HepG2 (cell line): ENCODE measurements around the gene CDK12. TPM values are rescaled to one million over a fixed set of nuclear protein-coding genes. Genes with fewer than 3 reads are reported as not detected.

Experiments
- BRCA1 ChIP-seq: sonication (generic); formaldehyde crosslinking; IDR thresholded peaks from 2 replicates; pipeline ENCODE4 v1.4.0; 2020; ENCODE audit warnings: missing genetic modification reagents
- MAFG ChIP-seq: sonication (generic); formaldehyde crosslinking; IDR thresholded peaks from 2 replicates; pipeline ENCODE4 v1.5.1; 2020; ENCODE audit warnings: mild to moderate bottlenecking, missing genetic modification reagents
- MIER2 ChIP-seq: IDR thresholded peaks from 2 replicates; pipeline ENCODE4 v1.6.1; 2016; ENCODE audit warnings: missing biosample characterization, missing genetic modification reagents
- NBN ChIP-seq: fragments of 450-650 bp; conservative IDR thresholded peaks from 2 replicates; pipeline ENCODE4 v1.6.1; 2017
- PPARG ChIP-seq: conservative IDR thresholded peaks from 2 replicates; pipeline ENCODE4 v1.6.1; 2016; ENCODE audit warnings: missing biosample characterization, missing genetic modification reagents
- ZNF121 ChIP-seq: sonication (generic); formaldehyde crosslinking; IDR thresholded peaks from 2 replicates; pipeline ENCODE4 v1.5.0; 2020; ENCODE audit warnings: mild to moderate bottlenecking, missing genetic modification reagents
- ZNF34 ChIP-seq: sonication (generic); formaldehyde crosslinking; IDR thresholded peaks from 2 replicates; pipeline ENCODE4 v1.4.0; 2020; ENCODE audit warnings: mild to moderate bottlenecking, missing genetic modification reagents, borderline replicate concordance
- ZNF678 ChIP-seq: sonication (generic); formaldehyde crosslinking; IDR thresholded peaks from 2 replicates; pipeline ENCODE4 v1.4.0; 2020; ENCODE audit warnings: mild to moderate bottlenecking, missing genetic modification reagents
- ZNF709 ChIP-seq: sonication (generic); formaldehyde crosslinking; IDR thresholded peaks from 2 replicates; pipeline ENCODE4 v1.5.0; 2020; ENCODE audit warnings: mild to moderate bottlenecking, missing genetic modification reagents
- ZNF816 ChIP-seq: sonication (generic); formaldehyde crosslinking; IDR thresholded peaks from 2 replicates; pipeline ENCODE4 v1.8.0; 2022; ENCODE audit warnings: missing genetic modification reagents, mild to moderate bottlenecking, borderline replicate concordance
- polyA plus RNA-seq, 8 experiments: library from polyadenylated mRNA; depleted of rRNA in 3 of 8; stranded (reverse) in 7 of 8; unstranded in 1 of 8; fragments of >200 nt; fragmentation: Illumina TruSeq in 4 of 8; extraction: Trizol in 4 of 8; gene quantifications; 2 replicates each; pipeline versions ENCODE4 v1.2.1 to v1.2.3, GENCODE V29; 2011 to 2016; ENCODE audit warnings: low read depth in 4 of 8, missing spikeins in 1 of 8, mixed read lengths in 1 of 8; ENCODE audit not compliant: insufficient read depth in 1 of 8
- total RNA-seq, 5 experiments: library from RNA; depleted of rRNA; stranded (reverse); fragments of >200 nt; fragmentation: Illumina TruSeq; extraction: Trizol; gene quantifications; 2 replicates each; pipeline ENCODE4 v1.2.3, GENCODE V29; 2016; ENCODE audit warnings: low read depth in 1 of 5
- TF ChIP-seq, protein P1 (sequence below), 2 experiments: sonication (generic) in 1 of 2; formaldehyde crosslinking in 1 of 2; IDR thresholded peaks; 2 replicates each; pipeline versions ENCODE4 v1.4.0 to v1.6.1; 2016 to 2020; ENCODE audit warnings: borderline replicate concordance in 1 of 2, low read depth in 1 of 2, mild to moderate bottlenecking in 1 of 2, missing genetic modification reagents in 1 of 2
- TF ChIP-seq, protein P2 (sequence below): sonication (generic); formaldehyde crosslinking; IDR thresholded peaks from 2 replicates; pipeline ENCODE4 v1.5.0; 2020; ENCODE audit warnings: missing genetic modification reagents, mild to moderate bottlenecking, borderline replicate concordance
- TF ChIP-seq, protein P3 (sequence below): sonication (generic); formaldehyde crosslinking; IDR thresholded peaks from 2 replicates; pipeline ENCODE4 v1.8.0; 2022; ENCODE audit warnings: mild to moderate bottlenecking, missing genetic modification reagents, borderline replicate concordance
- TF ChIP-seq, protein P4 (sequence below): sonication (generic); formaldehyde crosslinking; IDR thresholded peaks from 2 replicates; pipeline ENCODE4 v1.4.0; 2020; ENCODE audit warnings: mild to moderate bottlenecking, low read depth, missing genetic modification reagents
- TF ChIP-seq, protein P5 (sequence below): sonication (generic); formaldehyde crosslinking; IDR thresholded peaks from 2 replicates; pipeline ENCODE4 v1.4.0; 2020; ENCODE audit warnings: low read depth, mild to moderate bottlenecking, missing genetic modification reagents
- TF ChIP-seq, protein P6 (sequence below): sonication (generic); formaldehyde crosslinking; IDR thresholded peaks from 2 replicates; pipeline ENCODE4 v1.8.0; 2022; ENCODE audit warnings: missing genetic modification reagents, mild to moderate bottlenecking, borderline replicate concordance

Gene CDK12
- total and polyA plus RNA-seq, 2 of the 13 experiments (the other 11 are each of a cell fraction or from before 2014, with no cell fraction given), result 24.0 to 88.6 TPM

DNA sequence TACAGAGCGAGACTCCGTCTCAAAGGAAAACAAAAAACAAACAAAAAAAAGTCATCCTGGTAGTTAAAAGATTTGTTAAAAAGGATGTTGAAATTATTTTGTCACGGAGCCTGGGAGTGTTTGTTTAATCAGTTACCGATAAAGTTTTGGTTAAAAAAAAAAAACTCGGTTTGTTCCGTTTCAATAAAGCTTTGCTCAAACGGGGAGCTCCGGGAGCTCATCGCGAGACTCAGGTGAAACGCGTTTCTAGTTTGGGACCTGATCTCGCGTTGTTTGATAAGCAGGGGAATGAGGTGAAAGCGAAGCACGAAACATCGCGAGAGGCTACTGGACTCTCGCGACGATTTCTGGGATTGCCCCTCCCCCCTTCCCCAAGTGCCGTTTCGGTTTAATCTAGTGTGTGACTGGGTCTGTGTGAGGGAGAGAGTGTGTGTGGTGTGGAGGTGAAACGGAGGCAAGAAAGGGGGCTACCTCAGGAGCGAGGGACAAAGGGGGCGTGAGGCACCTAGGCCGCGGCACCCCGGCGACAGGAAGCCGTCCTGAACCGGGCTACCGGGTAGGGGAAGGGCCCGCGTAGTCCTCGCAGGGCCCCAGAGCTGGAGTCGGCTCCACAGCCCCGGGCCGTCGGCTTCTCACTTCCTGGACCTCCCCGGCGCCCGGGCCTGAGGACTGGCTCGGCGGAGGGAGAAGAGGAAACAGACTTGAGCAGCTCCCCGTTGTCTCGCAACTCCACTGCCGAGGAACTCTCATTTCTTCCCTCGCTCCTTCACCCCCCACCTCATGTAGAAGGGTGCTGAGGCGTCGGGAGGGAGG lies at the start of gene CDK12 (continued):
- TF ChIP-seq, protein P1, sequence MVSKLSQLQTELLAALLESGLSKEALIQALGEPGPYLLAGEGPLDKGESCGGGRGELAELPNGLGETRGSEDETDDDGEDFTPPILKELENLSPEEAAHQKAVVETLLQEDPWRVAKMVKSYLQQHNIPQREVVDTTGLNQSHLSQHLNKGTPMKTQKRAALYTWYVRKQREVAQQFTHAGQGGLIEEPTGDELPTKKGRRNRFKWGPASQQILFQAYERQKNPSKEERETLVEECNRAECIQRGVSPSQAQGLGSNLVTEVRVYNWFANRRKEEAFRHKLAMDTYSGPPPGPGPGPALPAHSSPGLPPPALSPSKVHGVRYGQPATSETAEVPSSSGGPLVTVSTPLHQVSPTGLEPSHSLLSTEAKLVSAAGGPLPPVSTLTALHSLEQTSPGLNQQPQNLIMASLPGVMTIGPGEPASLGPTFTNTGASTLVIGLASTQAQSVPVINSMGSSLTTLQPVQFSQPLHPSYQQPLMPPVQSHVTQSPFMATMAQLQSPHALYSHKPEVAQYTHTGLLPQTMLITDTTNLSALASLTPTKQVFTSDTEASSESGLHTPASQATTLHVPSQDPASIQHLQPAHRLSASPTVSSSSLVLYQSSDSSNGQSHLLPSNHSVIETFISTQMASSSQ (IDR thresholded peaks at IDR 0.05; ENCODE audit: low read depth), result peak; percentile 50; the same call in 1 of the 2 replicates
- TF ChIP-seq, protein P1 (CRISPR knock-in tag; IDR thresholded peaks at IDR 0.05; ENCODE audit: borderline replicate concordance), result peak; percentile 57; the same call in 1 of the 2 replicates
- TF ChIP-seq ZNF709 (0 out of 2 replicates have a peak, but pooled peaks have one; percentile 58), NBN (no peak), MIER2 (CRISPR knock-in tag) (no peak), ZNF34 (CRISPR knock-in tag) (no peak; the same call in 1 of the 2 replicates), MAFG (CRISPR knock-in tag) (no peak), ZNF121 (CRISPR knock-in tag) (0 out of 2 replicates have a peak, but pooled peaks have one; percentile 28), BRCA1 (CRISPR knock-in tag) (peak; percentile 77; the same call in 1 of the 2 replicates), PPARG (peak; percentile 80; the same call in 1 of the 2 replicates), ZNF678 (CRISPR knock-in tag) (peak; percentile 93; the same call in 1 of the 2 replicates), ZNF816 (CRISPR knock-in tag) (peak; percentile 84)
- TF ChIP-seq, protein P2, sequence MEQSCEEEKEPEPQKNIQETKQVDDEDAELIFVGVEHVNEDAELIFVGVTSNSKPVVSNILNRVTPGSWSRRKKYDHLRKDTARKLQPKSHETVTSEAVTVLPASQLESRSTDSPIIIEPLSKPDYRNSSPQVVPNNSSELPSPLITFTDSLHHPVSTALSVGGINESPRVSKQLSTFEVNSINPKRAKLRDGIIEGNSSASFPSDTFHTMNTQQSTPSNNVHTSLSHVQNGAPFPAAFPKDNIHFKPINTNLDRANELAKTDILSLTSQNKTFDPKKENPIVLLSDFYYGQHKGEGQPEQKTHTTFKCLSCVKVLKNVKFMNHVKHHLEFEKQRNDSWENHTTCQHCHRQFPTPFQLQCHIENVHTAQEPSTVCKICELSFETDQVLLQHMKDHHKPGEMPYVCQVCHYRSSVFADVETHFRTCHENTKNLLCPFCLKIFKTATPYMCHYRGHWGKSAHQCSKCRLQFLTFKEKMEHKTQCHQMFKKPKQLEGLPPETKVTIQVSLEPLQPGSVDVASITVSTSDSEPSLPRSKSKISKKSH (CRISPR knock-in tag), result no peak
- TF ChIP-seq, protein P3, sequence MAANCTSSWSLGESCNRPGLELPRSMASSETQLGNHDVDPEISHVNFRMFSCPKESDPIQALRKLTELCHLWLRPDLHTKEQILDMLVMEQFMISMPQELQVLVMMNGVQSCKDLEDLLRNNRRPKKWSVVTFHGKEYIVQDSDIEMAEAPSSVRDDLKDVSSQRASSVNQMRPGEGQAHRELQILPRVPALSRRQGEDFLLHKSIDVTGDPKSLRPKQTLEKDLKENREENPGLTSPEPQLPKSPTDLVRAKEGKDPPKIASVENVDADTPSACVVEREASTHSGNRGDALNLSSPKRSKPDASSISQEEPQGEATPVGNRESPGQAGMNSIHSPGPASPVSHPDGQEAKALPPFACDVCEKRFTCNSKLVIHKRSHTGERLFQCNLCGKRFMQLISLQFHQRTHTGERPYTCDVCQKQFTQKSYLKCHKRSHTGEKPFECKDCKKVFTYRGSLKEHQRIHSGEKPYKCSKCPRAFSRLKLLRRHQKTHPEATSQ (CRISPR knock-in tag), result peak; percentile 69; the same call in 1 of the 2 replicates
- TF ChIP-seq, protein P4, sequence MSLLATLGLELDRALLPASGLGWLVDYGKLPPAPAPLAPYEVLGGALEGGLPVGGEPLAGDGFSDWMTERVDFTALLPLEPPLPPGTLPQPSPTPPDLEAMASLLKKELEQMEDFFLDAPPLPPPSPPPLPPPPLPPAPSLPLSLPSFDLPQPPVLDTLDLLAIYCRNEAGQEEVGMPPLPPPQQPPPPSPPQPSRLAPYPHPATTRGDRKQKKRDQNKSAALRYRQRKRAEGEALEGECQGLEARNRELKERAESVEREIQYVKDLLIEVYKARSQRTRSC (CRISPR knock-in tag), result no peak
- TF ChIP-seq, protein P5, sequence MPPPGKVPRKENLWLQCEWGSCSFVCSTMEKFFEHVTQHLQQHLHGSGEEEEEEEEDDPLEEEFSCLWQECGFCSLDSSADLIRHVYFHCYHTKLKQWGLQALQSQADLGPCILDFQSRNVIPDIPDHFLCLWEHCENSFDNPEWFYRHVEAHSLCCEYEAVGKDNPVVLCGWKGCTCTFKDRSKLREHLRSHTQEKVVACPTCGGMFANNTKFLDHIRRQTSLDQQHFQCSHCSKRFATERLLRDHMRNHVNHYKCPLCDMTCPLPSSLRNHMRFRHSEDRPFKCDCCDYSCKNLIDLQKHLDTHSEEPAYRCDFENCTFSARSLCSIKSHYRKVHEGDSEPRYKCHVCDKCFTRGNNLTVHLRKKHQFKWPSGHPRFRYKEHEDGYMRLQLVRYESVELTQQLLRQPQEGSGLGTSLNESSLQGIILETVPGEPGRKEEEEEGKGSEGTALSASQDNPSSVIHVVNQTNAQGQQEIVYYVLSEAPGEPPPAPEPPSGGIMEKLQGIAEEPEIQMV (CRISPR knock-in tag), result no peak
- TF ChIP-seq, protein P6, sequence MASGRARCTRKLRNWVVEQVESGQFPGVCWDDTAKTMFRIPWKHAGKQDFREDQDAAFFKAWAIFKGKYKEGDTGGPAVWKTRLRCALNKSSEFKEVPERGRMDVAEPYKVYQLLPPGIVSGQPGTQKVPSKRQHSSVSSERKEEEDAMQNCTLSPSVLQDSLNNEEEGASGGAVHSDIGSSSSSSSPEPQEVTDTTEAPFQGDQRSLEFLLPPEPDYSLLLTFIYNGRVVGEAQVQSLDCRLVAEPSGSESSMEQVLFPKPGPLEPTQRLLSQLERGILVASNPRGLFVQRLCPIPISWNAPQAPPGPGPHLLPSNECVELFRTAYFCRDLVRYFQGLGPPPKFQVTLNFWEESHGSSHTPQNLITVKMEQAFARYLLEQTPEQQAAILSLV (CRISPR knock-in tag), result peak; percentile 70; the same call in 1 of the 2 replicates
